Ishikawa (cell line): ENCODE measurements around the gene TARBP2.

Source experiments
- CREB1 ChIP-seq: IDR thresholded peaks from 2 replicates; pipeline ENCODE4 v1.6.1; 2012; ENCODE audit warnings: low read depth
- EGR1 ChIP-seq: IDR thresholded peaks from 2 replicates; pipeline ENCODE4 v1.6.1; 2012
- EP300 ChIP-seq: IDR thresholded peaks from 2 replicates; pipeline ENCODE4 v1.6.1; 2012; ENCODE audit warnings: borderline replicate concordance
- MAX ChIP-seq: IDR thresholded peaks from 2 replicates; pipeline ENCODE4 v1.6.1; 2012
- REST ChIP-seq: IDR thresholded peaks from 2 replicates; pipeline ENCODE4 v1.6.1; 2012; ENCODE audit warnings: low read depth, mild to moderate bottlenecking
- TAF1 ChIP-seq: IDR thresholded peaks from 2 replicates; pipeline ENCODE4 v1.6.1; 2012; ENCODE audit warnings: low read depth, mild to moderate bottlenecking
- USF1 ChIP-seq: IDR thresholded peaks from 2 replicates; pipeline ENCODE4 v1.6.1; 2012
- YY1 ChIP-seq: IDR thresholded peaks from 2 replicates; pipeline ENCODE4 v1.6.1; 2012; ENCODE audit warnings: low read depth
- ZBTB7A ChIP-seq: IDR thresholded peaks from 2 replicates; pipeline ENCODE4 v1.6.1; 2012; ENCODE audit warnings: low read depth

GRCh38 chr12:53464685-53465418 is 36.2 kb upstream of the TARBP2 start:
- TF ChIP-seq YY1 (no peak), ZBTB7A (no peak), REST (no peak), MAX (no peak), EP300 (no peak), USF1 (no peak), EGR1 (no peak), TAF1 (no peak), CREB1 (no peak)
